Stimulated activated CD4-positive, alpha-beta T cell treated with anti-CD3 and anti-CD28 coated beads, Interleukin-1b, Interleukin-23, amount 100 ng/mL, for 48 hours (primary cell): ENCODE results near the gene IMPDH2.
A peak's percentile ranks its signal among the peaks of the same experiment; 100 is the strongest.

ENCODE experiments used
- DNase-seq: peaks from one replicate; pipeline ENCODE4 v3.0.0-alpha.2; 2020

Gene IMPDH2

GRCh38 chr3:49028673-49029562 is at the start of gene IMPDH2:
Gene IMPDH2, minus strand, starts transcription at chr3:49029398. Its CDS starts 48 bp downstream, at chr3:49029350.
- peak; percentile 92 for DNase-seq

GRCh38 chr3:49076646-49077045 is 47.4 kb upstream of the IMPDH2 start:
- DNase-seq, result no peak

- DNase-seq, result no peak
Measured at GRCh38 chr3:49076116-49076515, 46.9 kb upstream of the IMPDH2 start.

GRCh38 chr3:49058011-49058410 is 28.8 kb upstream of the IMPDH2 start:
- no peak for DNase-seq

- no peak for DNase-seq
Measured at GRCh38 chr3:49057268-49057667, 28.1 kb upstream of the IMPDH2 start.

- DNase-seq, result no peak
Measured at GRCh38 chr3:49054344-49054862, 25.2 kb upstream of the IMPDH2 start.

GRCh38 chr3:49053543-49053942 is 24.3 kb upstream of the IMPDH2 start:
- DNase-seq, result no peak

- no peak for DNase-seq
Measured at GRCh38 chr3:49035281-49035680, 6.1 kb upstream of the IMPDH2 start.

GRCh38 chr3:49034650-49035049 is 5.5 kb upstream of the IMPDH2 start:
- DNase-seq, result no peak

- DNase-seq, result no peak
Measured at GRCh38 chr3:49032646-49033304, 3.6 kb upstream of the IMPDH2 start.

GRCh38 chr3:49030321-49030720 is 1.1 kb upstream of the IMPDH2 start:
- DNase-seq, result no peak

GRCh38 chr3:49029563-49029884 is 326 bp upstream of the IMPDH2 start:
- DNase-seq, result no peak

- DNase-seq, result no peak
Measured at GRCh38 chr3:49028298-49028672, 913 bp downstream of the IMPDH2 start.

GRCh38 chr3:49027634-49028033 is 1.6 kb downstream of the IMPDH2 start:
- DNase-seq, result no peak

GRCh38 chr3:49026536-49026935 is 2.7 kb downstream of the IMPDH2 start:
- DNase-seq, result no peak

GRCh38 chr3:49025793-49026520 is 3.2 kb downstream of the IMPDH2 start:
- DNase-seq, result no peak

GRCh38 chr3:49025005-49025792 is 4.0 kb downstream of the IMPDH2 start:
- DNase-seq, result no peak

- DNase-seq, result no peak
Measured at GRCh38 chr3:49024449-49024848, 4.7 kb downstream of the IMPDH2 start.

GRCh38 chr3:49023775-49024174 is 5.4 kb downstream of the IMPDH2 start:
- DNase-seq, result no peak

- peak; percentile 34 for DNase-seq
Measured at GRCh38 chr3:49022688-49023171, 6.5 kb downstream of the IMPDH2 start.

GRCh38 chr3:49021813-49022687 is 7.1 kb downstream of the IMPDH2 start, which contains the start of gene NDUFAF3:
Gene NDUFAF3, plus strand, starts transcription at chr3:49022121. Its CDS starts 24 bp downstream, at chr3:49022145.
- DNase-seq, result peak; percentile 94
